GM19193 (cell line): ENCODE results near the gene TGFBI.
A peak's percentile ranks its signal among the peaks of the same experiment; 100 is the strongest.

Experiments
- POLR2A ChIP-seq: IDR thresholded peaks from 4 replicates; pipeline ENCODE4 v1.6.1; 2011; ENCODE audit not compliant: insufficient read depth, insufficient read length; ENCODE audit errors: extremely low read depth

Gene TGFBI

GRCh38 chr5:136073714-136074529 lies 45.1 kb downstream of the TGFBI start:
- TF ChIP-seq POLR2A, result no peak

- TF ChIP-seq POLR2A, result no peak
Measured at GRCh38 chr5:136075466-136075891, 46.7 kb downstream of the TGFBI start.

GRCh38 chr5:136076067-136076466 lies 47.3 kb downstream of the TGFBI start:
- TF ChIP-seq POLR2A, result no peak

GRCh38 chr5:136076881-136077445 lies 48.2 kb downstream of the TGFBI start:
- TF ChIP-seq POLR2A, result no peak

- no peak for TF ChIP-seq POLR2A
Measured at GRCh38 chr5:136079195-136079985, 50.6 kb downstream of the TGFBI start.

GRCh38 chr5:136080113-136080482 lies 51.3 kb downstream of the TGFBI start:
- TF ChIP-seq POLR2A, result no peak

- TF ChIP-seq POLR2A, result peak; percentile 38
Measured at GRCh38 chr5:136080483-136081216, 51.9 kb downstream of the TGFBI start.

GRCh38 chr5:136081217-136081591 lies 52.4 kb downstream of the TGFBI start:
- TF ChIP-seq POLR2A, result no peak

GRCh38 chr5:136082390-136083193 lies 53.8 kb downstream of the TGFBI start:
- TF ChIP-seq POLR2A, result no peak

- TF ChIP-seq POLR2A, result no peak
Measured at GRCh38 chr5:136084698-136085097, 55.9 kb downstream of the TGFBI start.

- TF ChIP-seq POLR2A, result no peak
Measured at GRCh38 chr5:136086783-136087566, 58.2 kb downstream of the TGFBI start.

- no peak for TF ChIP-seq POLR2A
Measured at GRCh38 chr5:136087961-136088871, 59.4 kb downstream of the TGFBI start.

- no peak for TF ChIP-seq POLR2A
Measured at GRCh38 chr5:136089791-136090190, 61.0 kb downstream of the TGFBI start.

GRCh38 chr5:136090319-136090718 lies 61.5 kb downstream of the TGFBI start:
- no peak for TF ChIP-seq POLR2A
